Panc1 (cell line): ENCODE data around the gene VAT1L. TPM values are rescaled to one million over a fixed set of nuclear protein-coding genes. Genes with fewer than 3 reads are reported as not detected.

Source experiments
- ATAC-seq: fragments of 200-7000 bp; cut with Tn5 transposase; 2 replicates; pipeline ENCODE4 v1.9.1; 2020; ENCODE audit warnings: mild to moderate bottlenecking, moderate library complexity
- BruUV-seq: library from RNA; stranded (reverse); fragments of 400-500 nt; replicated peaks from 2 replicates; lab custom pipeline; 2021; lab: Mats Ljungman, UMichigan
- CTCF ChIA-PET: fragments of 300-600 bp; sonication (Branson Sonifier 250); formaldehyde crosslinking; loops from one replicate; lab custom pipeline; 2022; ENCODE audit warnings: antibody characterized with exemption; lab: Charles Lee
- POLR2A ChIA-PET: fragments of 300-600 bp; sonication (Branson Sonifier 250); formaldehyde crosslinking; loops from one replicate; lab custom pipeline; 2022; ENCODE audit warnings: antibody characterized with exemption; lab: Charles Lee
- DNase-seq: peaks from one replicate; pipeline ENCODE4 v3.0.0-alpha.2; 2010; ENCODE audit warnings: low read depth, low spot score
- H3K27ac ChIP-seq: 2 replicates; pipeline ENCODE4 v1.5.1; 2011; ENCODE audit warnings: mild to moderate bottlenecking, low read length, inconsistent platforms
- H3K27me3 ChIP-seq: fragments of 200-500 bp; sonication (Bioruptor generic); 2 replicates; pipeline ENCODE4 v1.6.0; 2014; ENCODE audit warnings: low read length, inconsistent platforms; ENCODE audit not compliant: control insufficient read depth, insufficient read depth
- H3K36me3 ChIP-seq: fragments of 200-500 bp; sonication (Bioruptor generic); 2 replicates; pipeline ENCODE4 v1.5.1; 2014; ENCODE audit warnings: inconsistent platforms, mild to moderate bottlenecking, low read length, moderate library complexity; ENCODE audit not compliant: control insufficient read depth, insufficient read depth
- H3K4me1 ChIP-seq: 2 replicates; pipeline ENCODE4 v1.5.1; 2011; ENCODE audit warnings: inconsistent platforms, mild to moderate bottlenecking, low read length, moderate library complexity; ENCODE audit not compliant: control insufficient read depth, insufficient read depth
- H3K4me3 ChIP-seq, 2 experiments: 2 replicates each; pipeline ENCODE4 v1.5.1; 2011 to 2012; ENCODE audit warnings: low read depth in 2 of 2, low read length in 2 of 2, mild to moderate bottlenecking in 2 of 2, inconsistent platforms in 1 of 2, moderate library complexity in 1 of 2
- H3K9me3 ChIP-seq: fragments of 200-500 bp; sonication (Bioruptor generic); 2 replicates; pipeline ENCODE4 v1.5.1; 2014; ENCODE audit warnings: low read depth, mild to moderate bottlenecking, inconsistent platforms, low read length, moderate library complexity; ENCODE audit not compliant: control insufficient read depth, insufficient read depth
- CTCF ChIP-seq: fragments of 450-650 bp; IDR thresholded peaks from 2 replicates; pipeline ENCODE4 v1.5.1; 2017; ENCODE audit warnings: mild to moderate bottlenecking
- POLR2AphosphoS5 ChIP-seq: IDR thresholded peaks from 2 replicates; pipeline ENCODE4 v1.6.1; 2012; ENCODE audit warnings: mild to moderate bottlenecking, low read depth, low read length, moderate library complexity
- REST ChIP-seq, 2 experiments: IDR thresholded peaks; 2 replicates each; pipeline ENCODE4 v1.6.1; 2011 to 2012; ENCODE audit warnings: low read depth in 2 of 2, control low read depth in 1 of 2, low read length in 1 of 2, mild to moderate bottlenecking in 1 of 2, moderate library complexity in 1 of 2; ENCODE audit not compliant: insufficient read depth in 1 of 2
- SIN3A ChIP-seq: IDR thresholded peaks from 2 replicates; pipeline ENCODE4 v1.6.1; 2012; ENCODE audit warnings: low read depth, mild to moderate bottlenecking, low read length, moderate library complexity, borderline replicate concordance; ENCODE audit not compliant: insufficient read depth
- TCF7L2 ChIP-seq: IDR thresholded peaks from 2 replicates; pipeline ENCODE4 v1.6.1; 2011; ENCODE audit warnings: mild to moderate bottlenecking, low read depth, low read length, inconsistent platforms
- in situ Hi-C: cut with HindIII; loops from 2 replicates; pipeline ENCODE4 v1.10.0; 2016; ENCODE audit warnings: low sequenced_read_pairs, low pct_unique_long_range_greater_than_20kb
- intact Hi-C: fragments of 100-400 bp; cut with micrococcal nuclease; formaldehyde crosslinking; loops from one replicate; pipeline ENCODE4 v1.10.0; 2022; ENCODE audit not compliant: unreplicated experiment
- total RNA-seq: library from RNA; stranded (reverse); gene quantifications from one replicate; pipeline ENCODE4 v1.2.1, GENCODE V29; 2021; ENCODE audit not compliant: unreplicated experiment

Gene VAT1L
- total RNA-seq, 1 experiment from 2014 or later, result not detected

GRCh38 chr16:77897129-77897437, 108.7 kb downstream of the VAT1L start:
- no peak overlapping the region for H3K27ac ChIP-seq
- in situ Hi-C loops (no loop called here), intact Hi-C loops (no loop called here)
- no peaks in the 10 kb centered on the region for H3K9me3 ChIP-seq
- CTCF ChIA-PET, result no interaction called here
- H3K36me3 ChIP-seq, result no peaks in the 10 kb centered on the region
- BruUV-seq, result no TSS peak
- no peaks in the 10 kb centered on the region for H3K4me1 ChIP-seq
- no peak overlapping the region for H3K4me3 ChIP-seq
- DNase-seq (no peak), ATAC-seq (no peak)
- H3K27me3 ChIP-seq, result no peaks in the 10 kb centered on the region
- TF ChIP-seq REST (IDR thresholded peaks at IDR 0.05; ENCODE audit: insufficient read depth in 1 of 2, low read depth in 2 of 2, low read length in 1 of 2) (no peak), SIN3A (no peak), POLR2AphosphoS5 (no peak), CTCF (no peak)
- POLR2A ChIA-PET, result no interaction called here

GRCh38 chr16:77897831-77898605, 109.7 kb downstream of the VAT1L start:
- no peak for DNase-seq
- Histone ChIP-seq H3K9me3 (no peaks in the 10 kb centered on the region), H3K27ac (no peak overlapping the region), H3K27me3 (no peaks in the 10 kb centered on the region), H3K4me1 (no peaks in the 10 kb centered on the region), H3K36me3 (no peaks in the 10 kb centered on the region), H3K4me3 (no peak overlapping the region)
- no peak for ATAC-seq
- intact Hi-C loops (no loop called here), in situ Hi-C loops (no loop called here)
- ChIA-PET POLR2A (no interaction called here), CTCF (no interaction called here)
- TF ChIP-seq POLR2AphosphoS5, result no peak
- TF ChIP-seq TCF7L2, result no peak
- BruUV-seq, result no TSS peak

GRCh38 chr16:77898671-77899211, 110.4 kb downstream of the VAT1L start:
- in situ Hi-C loops (no loop called here), intact Hi-C loops (no loop called here)
- CTCF ChIA-PET, result no interaction called here
- ATAC-seq, result no peak
- Histone ChIP-seq H3K4me1 (no peaks in the 10 kb centered on the region), H3K36me3 (no peaks in the 10 kb centered on the region), H3K9me3 (no peaks in the 10 kb centered on the region), H3K4me3 (no peak overlapping the region), H3K27me3 (no peaks in the 10 kb centered on the region), H3K27ac (no peak overlapping the region)
- POLR2A ChIA-PET, result no interaction called here
- no TSS peak for BruUV-seq
- TF ChIP-seq SIN3A (no peak), TCF7L2 (no peak), POLR2AphosphoS5 (no peak), CTCF (no peak), REST (IDR thresholded peaks at IDR 0.05; ENCODE audit: insufficient read depth in 1 of 2, low read depth in 2 of 2, low read length in 1 of 2) (no peak)
- DNase-seq, result no peak
